IPS-18c (cell line): ENCODE results near the gene CLEC1B.

ENCODE experiments used
- H3K4me3 ChIP-seq: 2 replicates; pipeline ENCODE4 v1.7.0; 2013; ENCODE audit warnings: low read depth, mild to moderate bottlenecking, low read length, moderate library complexity; ENCODE audit not compliant: insufficient read depth
- H3K9me3 ChIP-seq: one replicate; pipeline ENCODE4 v1.6.1; 2013; ENCODE audit warnings: mild to moderate bottlenecking, low read length, moderate library complexity; ENCODE audit not compliant: control insufficient read depth, insufficient read depth

Gene CLEC1B

GRCh38 chr12:9943240-9943639 is 55.7 kb downstream of the CLEC1B start:
- H3K4me3 ChIP-seq = no peak overlapping the region

More at GRCh38 chr12:9943240-9943639, 55.7 kb downstream of the CLEC1B start:
- H3K9me3 ChIP-seq = no peaks in the 10 kb centered on the region
